ENCODE data around the gene KCNQ4. TPM values are rescaled to one million over a fixed set of nuclear protein-coding genes. Genes with fewer than 3 reads are reported as not detected.

KCNQ4 gene
- total RNA-seq, 1 donor from 2014 or later: 1.5 TPM

DNA sequence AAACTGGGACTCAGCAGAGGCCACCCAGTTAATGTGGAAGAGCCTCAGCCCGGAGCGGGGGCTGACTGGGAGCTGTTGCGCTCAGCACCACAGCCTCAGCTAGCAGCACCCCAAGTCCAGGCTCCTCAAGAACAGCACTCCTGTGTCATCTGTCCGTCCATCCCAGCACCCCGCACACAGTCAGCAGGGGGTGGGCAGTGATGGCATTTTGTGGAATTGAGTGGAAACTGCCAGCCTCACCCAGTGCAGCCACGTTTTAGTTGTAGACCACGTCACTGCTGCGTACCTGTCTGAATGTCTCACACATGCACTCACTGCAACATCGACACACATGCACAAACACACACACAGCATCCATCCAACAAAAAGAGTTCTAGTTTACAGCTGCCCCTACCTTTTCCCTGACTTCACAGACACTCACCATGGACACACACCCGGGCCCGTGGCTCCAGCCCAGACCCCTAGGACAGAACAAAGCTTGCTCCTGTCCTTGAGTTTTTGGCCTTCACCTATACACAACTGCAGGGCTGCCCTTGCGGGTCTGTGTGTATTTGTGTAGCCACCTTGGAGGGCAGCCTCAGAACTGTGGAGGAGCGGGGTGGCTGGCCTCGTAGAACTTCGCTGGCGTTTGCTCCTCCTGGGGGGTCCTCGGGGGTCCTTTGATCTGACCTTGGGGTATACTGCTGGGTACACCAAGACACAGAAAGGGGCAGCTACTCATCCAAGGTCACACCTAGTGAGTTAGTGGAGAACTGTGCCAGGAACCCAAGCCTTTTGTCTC, 5.2 kb downstream of the KCNQ4 start:
- Mint-ChIP-seq H3K4me3 (no peak overlapping the region), H3K4me1 (no peaks in the 10 kb centered on the region), H3K27me3 (peaks cover 21% of the 10 kb centered on the region), H3K9me3 (no peaks in the 10 kb centered on the region), H3K36me3 (ENCODE audit: low read depth) (no peaks in the 10 kb centered on the region), H3K27ac (no peak overlapping the region)
- no peak for DNase-seq
- intact Hi-C loops (cut with micrococcal nuclease): no loop called here

GRCh38 chr1:40789342-40789598, 5.7 kb downstream of the KCNQ4 start:
- intact Hi-C loops (cut with micrococcal nuclease): no loop called here
- Mint-ChIP-seq H3K36me3 (ENCODE audit: low read depth) (no peaks in the 10 kb centered on the region), H3K27me3 (peaks cover 20% of the 10 kb centered on the region), H3K9me3 (no peaks in the 10 kb centered on the region), H3K27ac (no peak overlapping the region), H3K4me1 (no peaks in the 10 kb centered on the region), H3K4me3 (no peak overlapping the region)
- no peak for DNase-seq

DNA sequence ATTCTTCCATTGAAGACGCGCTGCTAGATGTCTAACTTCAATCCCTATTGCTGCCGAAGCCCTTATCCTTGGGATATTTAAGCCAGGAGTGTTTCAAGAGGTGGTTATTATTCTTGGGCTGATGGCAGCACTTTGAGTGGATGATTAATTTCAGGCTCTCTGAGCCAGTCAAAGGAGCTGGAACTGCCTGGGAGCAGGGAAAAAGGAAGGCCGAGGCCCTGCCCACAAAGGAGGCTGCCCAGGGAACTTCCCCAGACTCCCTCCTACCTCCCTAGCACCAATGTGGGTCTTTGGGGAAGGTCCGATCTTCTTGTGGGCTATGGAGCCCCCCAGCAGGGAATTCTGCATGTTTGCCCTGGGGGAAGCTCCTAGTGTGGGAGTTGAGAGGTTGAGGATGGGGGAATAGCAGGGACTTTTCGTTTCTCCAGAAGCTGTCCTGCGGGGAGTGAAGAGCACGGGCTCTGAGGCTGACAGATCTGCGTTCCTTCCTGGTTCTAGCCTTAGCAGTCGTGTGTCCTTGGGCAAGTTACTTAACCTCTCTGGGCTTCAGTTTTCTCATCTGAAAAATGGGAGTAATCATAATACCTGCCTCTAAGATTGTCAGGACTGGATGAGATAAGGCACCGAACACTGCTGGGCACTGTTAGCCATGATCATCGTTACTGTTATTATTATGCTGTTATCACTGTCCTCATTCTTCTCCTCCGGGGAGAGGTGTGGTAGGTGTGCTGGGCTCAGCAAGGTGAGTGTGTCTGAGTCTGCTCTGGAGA, 6.3 kb downstream of the KCNQ4 start:
- H3K9me3 Mint-ChIP-seq: no peaks in the 10 kb centered on the region
- DNase-seq: no peak

GRCh38 chr1:40792036-40792435, 8.4 kb downstream of the KCNQ4 start:
- Mint-ChIP-seq H3K9me3 (no peaks in the 10 kb centered on the region), H3K36me3 (ENCODE audit: low read depth) (no peaks in the 10 kb centered on the region), H3K4me1 (peaks cover 17% of the 10 kb centered on the region), H3K4me3 (no peak overlapping the region), H3K27me3 (peaks cover 7% of the 10 kb centered on the region), H3K27ac (no peak overlapping the region)
- intact Hi-C loops (cut with micrococcal nuclease): no loop called here
- no peak for DNase-seq

More for the DNA sequence above, 6.3 kb downstream of the KCNQ4 start:
- H3K27ac Mint-ChIP-seq: no peak overlapping the region
- intact Hi-C loops (cut with micrococcal nuclease): no loop called here
- no peaks in the 10 kb centered on the region for H3K4me1 Mint-ChIP-seq
- no peak overlapping the region for H3K4me3 Mint-ChIP-seq
- H3K36me3 Mint-ChIP-seq (ENCODE audit: low read depth): no peaks in the 10 kb centered on the region
- peaks cover 17% of the 10 kb centered on the region for H3K27me3 Mint-ChIP-seq

DNA sequence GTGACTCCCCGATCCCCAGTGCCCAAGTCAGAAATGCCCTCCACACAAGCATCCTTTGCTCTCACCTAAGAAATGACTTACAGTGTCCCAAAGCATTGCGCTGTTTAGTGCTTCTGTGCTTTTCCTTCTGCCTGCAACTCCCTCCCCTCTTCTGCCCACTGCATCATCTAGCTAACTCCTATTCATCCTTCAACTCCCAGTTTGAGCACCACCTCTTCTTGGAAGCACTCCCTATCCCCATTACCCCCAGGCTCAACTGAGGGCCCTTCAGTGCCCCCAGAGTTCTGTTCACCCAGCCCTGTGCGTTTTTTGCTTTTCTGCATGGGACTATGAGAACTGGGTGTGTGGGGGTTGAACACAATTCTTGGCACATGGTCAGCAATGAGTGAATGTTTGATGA, 10.0 kb downstream of the KCNQ4 start:
- Mint-ChIP-seq H3K27ac (no peak overlapping the region), H3K9me3 (no peaks in the 10 kb centered on the region), H3K27me3 (peaks cover 6% of the 10 kb centered on the region), H3K4me3 (no peak overlapping the region), H3K4me1 (peaks cover 24% of the 10 kb centered on the region), H3K36me3 (ENCODE audit: low read depth) (no peaks in the 10 kb centered on the region)
- intact Hi-C loops (cut with micrococcal nuclease): no loop called here
- DNase-seq: no peak

- no peaks in the 10 kb centered on the region for H3K36me3 Mint-ChIP-seq (ENCODE audit: low read depth)
- H3K27me3 Mint-ChIP-seq: peaks cover 6% of the 10 kb centered on the region
- H3K4me3 Mint-ChIP-seq: no peak overlapping the region
- no peaks in the 10 kb centered on the region for H3K9me3 Mint-ChIP-seq
- DNase-seq: no peak
- peaks cover 24% of the 10 kb centered on the region for H3K4me1 Mint-ChIP-seq
- intact Hi-C loops (cut with micrococcal nuclease): no loop called here
- H3K27ac Mint-ChIP-seq: no peak overlapping the region
These were observed 10.5 kb downstream of the KCNQ4 start for GRCh38 chr1:40794048-40794447.

- H3K4me3 Mint-ChIP-seq: peak overlapping the region; percentile 29
- H3K36me3 Mint-ChIP-seq (ENCODE audit: low read depth): no peaks in the 10 kb centered on the region
- peaks cover 6% of the 10 kb centered on the region for H3K27me3 Mint-ChIP-seq
- H3K9me3 Mint-ChIP-seq: no peaks in the 10 kb centered on the region
- H3K27ac Mint-ChIP-seq: peak overlapping the region; percentile 71
- H3K4me1 Mint-ChIP-seq: peaks cover 25% of the 10 kb centered on the region
- peak; percentile 74 for DNase-seq
- intact Hi-C loops (cut with micrococcal nuclease): no loop called here
These were observed 11.6 kb downstream of the KCNQ4 start for GRCh38 chr1:40794974-40795715.

DNA sequence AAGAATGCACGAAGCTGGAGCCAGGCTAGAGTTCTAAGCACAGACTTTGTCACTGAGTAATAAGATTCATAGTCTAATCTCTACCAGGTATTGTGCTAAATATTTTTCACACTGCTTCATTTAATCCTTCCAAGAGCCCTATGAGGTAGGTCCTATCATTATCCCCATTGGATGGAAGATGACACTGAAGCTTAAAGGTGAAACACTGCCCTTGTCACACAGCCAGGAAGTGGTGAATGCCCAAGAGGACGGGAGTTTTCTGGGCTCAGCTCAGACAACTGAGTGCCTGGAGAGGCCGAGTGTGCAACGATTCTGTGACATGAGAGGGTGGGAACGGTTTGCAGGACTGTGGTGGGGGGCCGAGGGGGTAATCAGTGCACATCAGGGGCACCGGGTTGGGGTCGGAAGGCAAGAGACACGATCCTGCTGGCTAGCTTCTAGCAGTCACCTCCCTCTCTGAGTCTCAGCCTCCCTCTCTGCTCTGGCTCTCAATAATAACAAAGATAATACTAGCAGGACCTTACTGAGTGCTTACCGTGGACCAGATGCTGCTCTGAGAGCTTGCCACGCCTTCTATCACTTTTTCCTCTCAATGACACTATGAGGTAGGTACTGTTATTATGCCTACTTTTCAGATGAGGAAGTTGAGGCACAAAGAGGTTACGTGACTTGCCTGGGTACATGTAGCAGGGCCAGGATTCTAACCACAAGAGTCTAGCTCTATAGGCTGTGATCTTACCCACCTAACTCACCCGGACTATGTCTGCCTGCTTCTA, 12.4 kb downstream of the KCNQ4 start:
- Mint-ChIP-seq H3K4me3 (peak overlapping the region; percentile 29), H3K27ac (peak overlapping the region; percentile 71), H3K36me3 (ENCODE audit: low read depth) (no peaks in the 10 kb centered on the region), H3K27me3 (no peaks in the 10 kb centered on the region), H3K9me3 (no peaks in the 10 kb centered on the region), H3K4me1 (peaks cover 33% of the 10 kb centered on the region)
- intact Hi-C loops (cut with micrococcal nuclease): no loop called here
- peak; percentile 74 for DNase-seq

DNA sequence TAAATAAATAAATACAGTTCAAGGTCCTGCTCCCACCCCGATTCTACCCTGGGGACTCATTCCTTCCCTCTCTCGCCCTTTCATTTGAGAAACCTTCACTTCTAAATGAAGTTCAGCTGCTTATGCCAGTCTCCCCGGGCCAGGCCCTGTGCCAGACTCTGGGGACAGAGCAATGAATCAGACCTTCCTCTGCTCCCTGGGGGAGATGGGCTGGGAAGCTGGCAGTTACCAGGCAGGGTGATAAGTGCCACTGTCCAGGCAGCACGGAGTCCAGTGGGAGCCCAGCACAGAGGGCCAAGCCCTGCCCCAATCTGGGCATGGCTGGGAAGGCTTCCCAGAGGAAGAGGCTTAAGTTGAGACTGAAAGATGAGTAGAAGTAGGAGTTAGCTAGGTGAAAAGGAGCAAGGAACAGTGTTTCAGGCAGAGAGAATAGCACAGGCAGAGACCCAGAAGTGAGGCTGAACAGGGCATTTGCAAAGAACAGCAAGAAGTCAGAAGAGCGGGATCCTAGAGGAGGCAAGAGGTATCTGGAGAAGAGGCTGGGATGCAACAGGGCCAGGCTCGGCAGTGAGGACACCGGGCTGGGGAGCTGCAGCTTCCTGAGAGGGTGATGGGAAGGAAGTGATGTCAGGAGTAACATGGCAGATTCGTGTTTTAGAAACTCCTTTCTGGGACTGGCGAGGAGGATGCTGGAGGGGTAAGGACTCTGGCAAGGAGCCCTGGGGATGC, 13.5 kb downstream of the KCNQ4 start:
- intact Hi-C loops (cut with micrococcal nuclease): no loop called here
- peak overlapping the region; percentile 49 for H3K27ac Mint-ChIP-seq
- no peaks in the 10 kb centered on the region for H3K36me3 Mint-ChIP-seq (ENCODE audit: low read depth)
- H3K9me3 Mint-ChIP-seq: no peaks in the 10 kb centered on the region
- peak; percentile 71 for DNase-seq
- no peaks in the 10 kb centered on the region for H3K27me3 Mint-ChIP-seq
- peaks cover 43% of the 10 kb centered on the region for H3K4me1 Mint-ChIP-seq
- peak overlapping the region; percentile 52 for H3K4me3 Mint-ChIP-seq

GRCh38 chr1:40797668-40798010, 14.1 kb downstream of the KCNQ4 start:
- Mint-ChIP-seq H3K36me3 (ENCODE audit: low read depth) (no peaks in the 10 kb centered on the region), H3K9me3 (no peaks in the 10 kb centered on the region), H3K27ac (peak overlapping the region; percentile 49), H3K4me3 (peak overlapping the region; percentile 52), H3K4me1 (peaks cover 44% of the 10 kb centered on the region), H3K27me3 (no peaks in the 10 kb centered on the region)
- intact Hi-C loops (cut with micrococcal nuclease): no loop called here
- no peak for DNase-seq

DNA sequence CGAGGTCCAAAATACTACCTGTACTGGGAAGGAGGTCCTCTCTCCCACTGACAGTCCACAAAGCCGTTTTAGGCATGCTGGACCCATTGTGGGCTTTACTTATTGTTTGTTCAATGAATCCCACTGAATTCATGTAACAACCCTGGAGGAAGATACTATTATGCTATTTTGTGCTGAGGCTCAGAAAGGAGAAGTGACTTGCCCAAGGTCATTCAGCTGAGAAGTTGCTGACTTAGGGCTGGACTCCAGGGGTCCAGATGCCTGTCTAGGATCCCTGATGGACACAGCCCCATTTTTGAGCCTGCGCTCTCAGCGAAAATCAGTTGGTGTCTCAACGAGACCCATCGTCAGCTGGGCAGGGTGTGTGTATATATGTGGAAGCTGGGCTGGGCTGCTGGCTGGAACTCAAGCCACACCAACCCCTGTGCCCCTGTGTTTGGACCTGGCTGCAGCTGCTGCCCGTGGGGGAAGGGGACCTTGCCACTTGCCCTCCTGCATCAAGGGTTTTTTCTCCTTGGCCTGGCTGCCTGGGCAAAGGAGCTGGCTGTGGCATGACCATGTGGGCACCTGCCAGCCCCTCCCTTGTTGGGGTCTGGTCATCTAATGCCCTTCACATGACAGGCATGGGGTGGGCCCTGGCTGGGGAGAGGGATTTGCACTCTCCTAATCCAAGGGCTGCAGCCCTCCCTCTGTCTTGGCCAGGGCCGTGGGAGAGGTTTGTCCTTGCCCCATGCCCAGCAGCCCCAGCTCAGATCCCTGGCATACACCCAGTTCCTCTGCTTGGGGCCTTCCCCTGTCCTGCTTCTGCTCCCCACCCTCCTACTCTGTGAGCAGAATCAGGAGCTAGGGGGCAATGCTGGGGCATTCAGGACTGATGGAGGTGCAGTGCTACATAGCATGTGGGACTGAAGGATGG, 15.0 kb downstream of the KCNQ4 start:
- Mint-ChIP-seq H3K9me3 (no peaks in the 10 kb centered on the region), H3K27me3 (no peaks in the 10 kb centered on the region), H3K4me1 (peaks cover 49% of the 10 kb centered on the region), H3K4me3 (no peak overlapping the region), H3K36me3 (ENCODE audit: low read depth) (no peaks in the 10 kb centered on the region), H3K27ac (no peak overlapping the region)
- intact Hi-C loops (cut with micrococcal nuclease): no loop called here
- DNase-seq: no peak

GRCh38 chr1:40799351-40799867, 15.8 kb downstream of the KCNQ4 start:
- intact Hi-C loops (cut with micrococcal nuclease): no loop called here
- Mint-ChIP-seq H3K4me3 (no peak overlapping the region), H3K27ac (no peak overlapping the region), H3K9me3 (no peaks in the 10 kb centered on the region), H3K27me3 (no peaks in the 10 kb centered on the region), H3K4me1 (peaks cover 49% of the 10 kb centered on the region), H3K36me3 (ENCODE audit: low read depth) (no peaks in the 10 kb centered on the region)
- DNase-seq: no peak

Data from activated CD4-positive, alpha-beta T cell treated with anti-CD3 and anti-CD28 coated beads, Interleukin-2, amount 10 ng/mL, durations not matched to agents 24 days and 14 days (primary cell).